HUDEP-2 (cell line): Measurements from ENCODE around the gene BCL2L1.
"Not testable (repeated sequence)": the region's sequence is repeated elsewhere in the genome, so short reads cannot be mapped to it uniquely, and the experiment has no call there.

ENCODE experiments used
- DNase-seq, 76 experiments: peaks; one replicate each; lab custom pipeline; 2025; ENCODE audit not compliant: unreplicated experiment in 76 of 76; lab: John Stamatoyannopoulos, UW

Gene BCL2L1

GRCh38 chr20:31662372-31662854, 60.3 kb downstream of the BCL2L1 start:
- no peak for DNase-seq

- peak in 67 of 76 experiments; percentile 17 to 87 (median 68) for DNase-seq
These were observed 60.9 kb downstream of the BCL2L1 start for GRCh38 chr20:31661625-31662371.

- no peak for DNase-seq
These were observed 68.1 kb downstream of the BCL2L1 start for GRCh38 chr20:31654534-31654933.

- no peak for DNase-seq
These were observed 69.1 kb downstream of the BCL2L1 start for GRCh38 chr20:31653561-31653960.

GRCh38 chr20:31652917-31653396, 69.7 kb downstream of the BCL2L1 start:
- peak in 5 of 76 experiments; percentile 5 to 40 (median 23) for DNase-seq

- peak in 34 of 76 experiments; percentile 4 to 64 (median 28) for DNase-seq
These were observed 74.6 kb downstream of the BCL2L1 start for GRCh38 chr20:31648104-31648503.

- no peak for DNase-seq
These were observed 78.0 kb downstream of the BCL2L1 start for GRCh38 chr20:31644701-31645100.

GRCh38 chr20:31643522-31643921, 79.1 kb downstream of the BCL2L1 start:
- DNase-seq: no peak

- DNase-seq: no peak
These were observed 79.8 kb downstream of the BCL2L1 start for GRCh38 chr20:31642837-31643236.

- DNase-seq: no peak
These were observed 81.3 kb downstream of the BCL2L1 start for GRCh38 chr20:31641391-31641790.

GRCh38 chr20:31640259-31640658, 82.4 kb downstream of the BCL2L1 start:
- DNase-seq: no peak

- no peak for DNase-seq
These were observed 83.9 kb downstream of the BCL2L1 start for GRCh38 chr20:31638816-31639215.

GRCh38 chr20:31638317-31638716, 84.4 kb downstream of the BCL2L1 start:
- DNase-seq: no peak

GRCh38 chr20:31637660-31638059, 85.0 kb downstream of the BCL2L1 start, which contains the start of gene COX4I2:
Gene COX4I2 (plus strand): TSS chr20:31637912. CDS start chr20:31639018, 1,106 bp downstream.
- DNase-seq: no peak

GRCh38 chr20:31633339-31633914, 89.2 kb downstream of the BCL2L1 start:
- no peak for DNase-seq

- no peak for DNase-seq
These were observed 89.9 kb downstream of the BCL2L1 start for GRCh38 chr20:31632548-31633338.

- DNase-seq: no peak
These were observed 92.4 kb downstream of the BCL2L1 start for GRCh38 chr20:31630187-31630790.

GRCh38 chr20:31628057-31628456, 94.6 kb downstream of the BCL2L1 start:
- DNase-seq: not testable (repeated sequence)

- DNase-seq: not testable (repeated sequence)
These were observed 96.1 kb downstream of the BCL2L1 start for GRCh38 chr20:31626534-31626933.

- DNase-seq: not testable (repeated sequence)
These were observed 99.6 kb downstream of the BCL2L1 start for GRCh38 chr20:31623123-31623505.

GRCh38 chr20:31620246-31620645, 102.4 kb downstream of the BCL2L1 start:
- no peak for DNase-seq
